GM21360 (cell line): ENCODE data around the gene ISM1.

Source experiments
- ATAC-seq: cut with Tn5 transposase; IDR thresholded peaks from one replicate; pipeline ENCODE4 v1.9.1; 2021; ENCODE audit warnings: mild to moderate bottlenecking, moderate library complexity; ENCODE audit not compliant: unreplicated experiment

ISM1 gene

DNA sequence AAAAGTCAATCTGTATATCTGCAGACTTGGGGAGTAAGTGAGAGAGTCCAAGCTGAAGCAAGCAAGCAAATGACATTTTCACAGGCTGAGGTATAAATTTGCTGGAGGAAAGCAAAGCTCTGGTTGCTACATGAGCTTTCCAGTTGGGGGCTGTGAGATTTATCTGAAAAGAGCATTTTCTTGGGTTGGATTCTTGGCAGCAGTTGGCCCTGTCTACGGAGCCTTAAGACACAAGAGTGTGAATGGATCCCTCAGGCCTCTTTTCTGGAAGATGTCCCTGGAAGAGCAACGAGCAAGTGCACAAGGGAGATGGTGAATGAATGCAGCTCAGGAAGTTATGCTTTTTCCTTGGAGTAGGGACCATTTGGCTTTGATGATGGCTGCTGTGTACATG, 30.8 kb downstream of the ISM1 start:
- ATAC-seq: no peak

- no peak for ATAC-seq
Observed at GRCh38 chr20:13255356-13255755, 34.3 kb downstream of the ISM1 start.

DNA sequence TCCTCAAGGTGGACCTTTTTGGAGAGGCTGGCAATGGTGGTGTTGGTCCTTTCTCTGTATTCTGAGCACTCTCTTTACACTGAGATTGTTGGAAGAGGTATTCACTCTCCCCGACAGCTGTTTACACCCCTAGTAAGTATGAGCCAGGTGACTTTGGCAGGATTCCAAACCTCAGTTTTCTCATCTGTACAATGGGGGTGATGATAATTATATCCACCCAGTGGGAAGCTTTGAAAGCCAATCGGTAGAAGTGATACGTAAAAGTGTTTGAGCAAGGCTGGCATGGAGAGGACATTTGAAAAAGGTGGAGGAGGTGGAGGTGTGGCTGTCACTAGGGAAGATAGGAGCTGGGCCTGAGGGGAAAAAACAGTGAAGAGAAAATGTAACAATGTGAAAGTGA, 35.5 kb downstream of the ISM1 start:
- no peak for ATAC-seq

- ATAC-seq: no peak
Observed at GRCh38 chr20:13259921-13260320, 38.8 kb downstream of the ISM1 start.

DNA sequence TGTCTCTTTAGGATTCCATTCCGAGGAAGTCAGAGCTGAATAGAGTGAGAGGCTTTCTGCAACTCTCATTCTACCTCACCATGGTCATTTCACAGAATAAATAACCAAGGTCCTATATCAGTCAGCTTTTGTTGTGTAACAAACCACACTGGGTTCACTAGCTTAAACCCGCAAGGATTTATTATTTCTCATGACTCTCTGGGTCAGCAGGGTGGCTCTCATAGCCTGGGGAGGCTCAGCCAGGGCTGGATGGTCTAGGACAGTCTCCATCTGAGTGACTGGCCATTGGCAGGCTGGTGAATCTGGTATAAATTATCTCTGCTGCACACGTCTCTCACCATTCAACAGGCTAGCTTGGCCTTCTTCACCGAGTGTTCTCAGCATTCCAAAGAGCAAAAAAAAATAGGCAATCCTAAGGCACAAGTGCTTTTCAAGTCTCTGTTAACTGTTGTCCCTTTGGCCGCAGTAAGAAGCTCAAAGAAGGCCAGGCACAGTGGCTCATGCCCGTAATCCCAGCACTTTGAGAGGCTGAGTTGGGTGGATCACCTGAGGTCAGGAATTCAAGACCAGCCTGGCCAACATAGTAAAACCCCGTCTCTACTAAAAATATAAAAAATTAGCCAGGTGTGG, 39.7 kb downstream of the ISM1 start:
- ATAC-seq: no peak

DNA sequence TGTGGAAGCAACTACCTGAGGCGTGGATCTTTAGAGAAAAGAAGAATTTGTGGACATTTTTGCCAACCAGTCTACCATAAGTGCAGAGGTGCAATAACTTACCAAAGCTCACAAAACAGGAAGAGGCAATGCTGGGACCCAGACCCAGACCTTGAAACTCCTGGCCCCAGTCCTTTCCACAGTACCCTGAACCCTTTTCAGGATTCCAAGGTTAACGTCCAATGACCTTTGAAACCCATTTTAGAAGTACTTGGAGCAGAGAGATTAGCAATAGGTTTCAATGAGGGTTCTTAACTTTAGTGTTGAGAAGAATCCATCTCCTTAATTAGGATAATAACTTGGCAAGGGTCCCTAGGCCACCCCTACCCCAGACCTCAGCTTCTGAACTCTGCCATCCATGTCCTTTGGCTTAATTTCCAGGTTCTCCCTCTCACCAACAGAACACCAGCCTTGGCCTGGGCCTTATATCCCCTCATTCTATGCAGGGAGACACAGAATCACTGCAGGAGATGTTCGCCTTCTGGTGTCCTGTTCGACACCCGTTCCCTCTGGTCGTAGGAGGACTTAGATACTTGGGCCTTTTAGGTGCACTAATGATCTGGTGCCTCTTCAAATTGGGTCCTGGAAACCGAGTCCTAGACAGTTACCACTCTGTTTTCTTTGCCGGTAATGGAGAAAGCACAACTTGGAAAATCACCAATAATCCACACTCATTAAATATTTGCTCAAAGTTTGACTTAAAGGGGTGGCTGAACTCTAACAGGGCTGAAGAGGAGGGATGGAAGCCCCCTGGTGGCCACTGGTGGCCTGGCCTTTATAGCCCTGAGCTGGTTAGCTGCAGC, 40.6 kb downstream of the ISM1 start:
- peak; percentile 83 for ATAC-seq

DNA sequence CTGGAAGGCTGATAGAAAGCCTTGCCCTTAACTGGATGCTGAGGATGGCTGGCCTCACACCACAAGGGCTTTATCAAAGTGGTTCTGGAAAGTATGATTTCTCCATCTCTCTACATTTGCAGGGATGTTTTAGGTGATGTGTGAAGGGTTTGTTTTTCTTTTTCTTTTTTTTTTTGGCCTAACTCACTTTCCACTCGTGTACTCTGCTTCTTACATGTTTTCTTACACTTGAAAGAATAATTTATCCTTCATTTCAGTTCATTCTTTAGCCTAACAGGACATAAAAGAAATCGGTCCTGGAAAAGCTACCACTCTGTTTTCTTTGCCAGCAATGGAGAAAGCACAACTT, 41.2 kb downstream of the ISM1 start:
- ATAC-seq: no peak

- no peak for ATAC-seq
Observed at GRCh38 chr20:13262671-13263360, 41.7 kb downstream of the ISM1 start.

DNA sequence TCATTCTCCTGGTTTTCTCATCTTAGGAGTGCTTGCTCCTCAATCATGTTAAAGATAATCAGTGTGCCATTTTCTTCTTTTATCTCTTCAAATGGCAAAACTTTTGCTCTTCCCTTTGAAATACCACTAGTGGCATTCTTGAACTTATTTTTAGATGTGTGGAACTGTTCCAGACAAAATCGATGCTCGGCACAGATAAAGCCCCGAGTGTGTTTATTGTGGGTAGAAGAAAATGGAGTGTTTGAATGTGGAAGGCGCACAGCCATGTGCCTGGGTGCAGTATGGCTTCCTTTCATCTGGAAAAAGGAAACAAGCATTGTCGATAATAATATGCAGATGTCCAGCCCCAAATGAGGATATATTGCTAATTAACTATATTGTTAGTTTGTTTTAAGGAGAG, 42.4 kb downstream of the ISM1 start:
- no peak for ATAC-seq

DNA sequence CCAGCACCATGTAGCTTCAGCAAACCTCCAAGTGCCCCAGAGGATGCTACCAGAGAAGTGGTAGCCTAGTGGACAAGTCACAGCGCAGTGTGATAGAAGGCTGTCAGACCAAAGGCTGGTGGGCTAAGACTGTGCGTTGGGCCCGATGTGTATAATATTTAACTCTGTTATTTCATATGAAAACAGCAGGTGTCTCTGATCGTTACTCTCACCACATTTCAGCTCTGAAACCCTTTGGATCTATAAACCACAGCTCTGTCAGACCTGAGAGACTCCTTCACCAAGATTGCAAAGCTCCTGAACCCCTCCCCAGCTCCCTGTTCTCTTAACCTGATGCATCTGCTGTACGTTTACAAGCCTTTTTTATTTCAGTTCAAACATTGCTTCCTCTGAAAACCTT, 43.8 kb downstream of the ISM1 start:
- ATAC-seq: no peak

GRCh38 chr20:13265941-13266340, 44.9 kb downstream of the ISM1 start:
- ATAC-seq: no peak

DNA sequence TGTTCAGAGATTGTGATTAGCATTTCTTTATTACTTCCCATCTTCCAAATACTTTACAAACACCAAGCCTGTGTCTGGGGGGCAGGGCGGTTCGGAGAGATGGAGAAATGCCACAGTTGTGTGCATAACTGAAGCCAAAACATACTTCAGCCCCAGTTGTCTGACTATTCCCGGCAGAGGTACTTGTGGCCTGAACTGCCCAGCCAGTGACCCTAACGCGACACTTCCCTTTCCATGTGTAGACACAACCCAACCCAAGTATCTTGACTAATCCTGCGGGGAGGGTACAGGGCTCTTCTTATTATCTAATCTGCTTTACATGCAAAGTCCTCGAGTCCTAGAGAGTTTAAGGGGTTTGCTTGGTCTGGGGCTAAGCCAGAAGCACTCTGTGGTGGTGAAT, 46.2 kb downstream of the ISM1 start:
- ATAC-seq: no peak

DNA sequence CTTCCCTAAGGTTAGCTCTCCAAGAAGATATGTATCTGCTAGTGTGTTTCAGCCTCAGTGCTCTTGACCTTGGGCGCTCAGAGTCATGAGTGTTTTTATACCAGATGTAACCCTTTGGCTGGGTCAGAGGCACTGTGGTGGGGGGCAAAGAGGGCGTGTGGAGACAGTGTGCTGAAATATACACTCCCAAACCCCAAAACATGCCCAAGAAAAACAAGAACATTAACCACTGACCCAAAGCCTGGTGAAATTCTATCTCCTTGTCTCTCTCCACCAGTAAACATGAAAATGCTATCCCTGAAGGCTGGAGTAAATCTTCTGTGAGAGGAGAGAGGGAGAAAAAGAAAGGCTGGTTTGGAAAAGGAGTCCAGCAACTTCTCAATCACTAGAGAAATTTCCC, 47.9 kb downstream of the ISM1 start:
- no peak for ATAC-seq

DNA sequence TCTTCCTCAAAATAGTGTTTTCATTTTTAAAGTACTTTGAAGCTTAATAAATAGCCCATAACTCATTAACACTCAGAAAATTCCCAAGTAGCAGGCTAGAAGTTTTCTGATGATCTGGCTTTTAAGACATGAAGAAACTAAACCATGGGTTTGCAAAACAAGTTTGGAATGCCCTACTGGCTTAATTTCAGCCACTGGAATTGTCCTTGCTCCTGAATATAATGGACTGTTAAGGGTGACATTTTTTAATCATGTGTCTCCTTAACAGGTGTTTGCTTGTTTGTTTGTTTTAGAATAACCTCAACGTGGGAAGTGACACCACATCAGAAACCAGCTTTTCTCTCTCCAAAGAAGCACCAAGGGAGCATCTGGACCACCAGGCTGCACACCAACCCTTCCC, 49.1 kb downstream of the ISM1 start:
- ATAC-seq: no peak

DNA sequence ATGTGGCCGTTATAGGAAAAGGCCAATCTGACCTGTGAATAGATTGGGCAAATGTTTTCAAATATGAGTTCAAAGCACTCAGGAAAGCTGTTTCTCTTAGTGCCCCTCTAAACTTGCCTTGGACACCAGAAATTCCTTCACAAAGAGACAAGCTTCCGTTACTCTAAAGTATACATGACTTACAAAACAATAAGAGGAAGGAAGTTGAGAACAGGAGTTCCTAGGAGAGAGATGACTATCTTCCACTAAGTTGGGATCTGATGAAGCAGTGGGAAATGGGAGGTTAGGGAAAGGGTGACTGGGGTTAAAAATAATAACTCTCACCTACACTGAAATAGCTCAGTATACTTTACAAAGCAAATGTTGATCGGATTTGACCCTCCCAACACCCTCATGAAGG, 50.0 kb downstream of the ISM1 start:
- ATAC-seq: no peak

DNA sequence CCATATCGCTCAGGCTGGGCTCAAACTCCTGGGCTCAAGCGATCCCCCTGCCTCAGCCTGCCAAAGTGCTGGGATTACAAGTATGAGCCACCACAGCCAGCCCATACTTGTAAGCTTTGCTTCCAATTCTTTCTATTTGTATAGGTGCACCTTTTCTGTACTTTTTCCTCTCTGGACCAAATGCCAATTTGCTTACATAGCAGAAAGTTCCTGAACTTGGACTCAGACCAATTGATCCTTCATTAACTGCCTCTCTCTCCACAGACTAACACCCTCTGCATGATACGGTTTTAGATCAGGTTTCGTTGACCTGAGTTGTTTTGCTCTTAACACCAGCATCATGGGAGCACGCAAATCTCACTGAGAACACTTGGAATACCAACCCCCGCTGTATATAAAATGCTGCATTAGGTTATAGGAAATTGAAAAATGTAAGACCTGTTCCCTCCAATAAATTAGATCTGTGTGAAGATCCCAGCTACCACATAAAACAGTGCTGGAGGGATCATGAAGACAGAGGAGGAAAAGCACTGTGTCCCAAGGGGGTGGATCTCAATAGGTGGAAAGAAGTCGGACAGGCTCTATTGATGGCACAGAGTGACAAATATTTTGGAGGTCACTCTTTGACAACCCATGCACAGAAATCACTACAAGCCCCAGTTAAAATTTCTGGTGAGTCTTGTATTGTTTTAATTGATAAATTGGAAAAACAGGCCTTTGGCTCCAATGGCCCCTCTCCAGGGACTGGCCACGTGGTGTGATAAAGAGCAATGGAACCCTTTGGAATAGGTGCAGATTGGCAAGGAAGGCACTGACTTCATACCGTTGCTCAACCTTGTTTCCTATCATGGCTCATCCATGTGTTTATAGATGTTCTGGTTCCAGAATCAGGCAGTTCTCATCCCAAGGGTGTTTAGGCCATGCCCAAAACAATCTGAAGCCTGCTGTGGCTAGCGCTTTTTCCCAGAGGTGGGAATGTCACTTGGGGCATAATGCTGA, 51.2 kb downstream of the ISM1 start:
- no peak for ATAC-seq

GRCh38 chr20:13274275-13274861, 53.3 kb downstream of the ISM1 start:
- ATAC-seq: no peak

- ATAC-seq: no peak
Observed at GRCh38 chr20:13276945-13277541, 56.0 kb downstream of the ISM1 start.

DNA sequence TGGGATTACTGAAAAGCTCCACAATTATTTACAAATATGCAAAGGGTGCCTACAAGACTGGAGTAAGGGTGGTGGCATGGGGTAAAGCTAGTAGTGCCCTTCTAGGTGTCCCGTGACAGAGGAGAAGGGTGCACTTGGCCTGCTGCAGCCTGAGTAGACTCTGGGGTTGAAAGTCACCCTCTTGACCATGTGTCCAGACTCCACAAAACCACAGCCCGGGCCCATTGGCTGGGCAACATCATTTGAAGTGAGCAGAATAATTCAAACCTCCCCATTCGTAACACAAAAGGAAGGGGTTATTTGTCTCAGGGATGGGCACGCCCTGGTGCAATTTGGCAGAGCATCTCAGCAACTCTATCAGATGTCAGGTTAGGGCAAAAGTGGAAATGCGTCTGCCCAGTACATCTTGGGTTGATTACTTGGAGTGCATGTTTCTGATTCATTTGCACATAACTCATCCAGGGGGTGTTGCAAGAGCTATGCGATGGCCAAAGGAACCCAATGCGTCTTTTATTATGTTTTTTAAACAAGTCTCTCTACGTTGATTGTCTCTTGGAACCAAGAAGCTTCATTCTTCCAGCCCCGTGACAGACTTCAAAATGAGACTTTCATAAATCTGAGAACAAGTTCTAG, 56.7 kb downstream of the ISM1 start:
- no peak for ATAC-seq
